SK-N-SH (cell line): ENCODE measurements around the gene AFAP1L1. TPM values are rescaled to one million over a fixed set of nuclear protein-coding genes. Genes with fewer than 3 reads are reported as not detected.

ENCODE experiments used
- CTCF ChIA-PET: fragments of 300-600, 350-600 bp; formaldehyde crosslinking; extraction: SDS; loops from one replicate; lab custom pipeline; 2021; lab: Yijun Ruan, JAX
- POLR2A ChIA-PET: fragments of 350-600 bp; sonication (Branson Sonifier 250); formaldehyde crosslinking; extraction: SDS; loops from one replicate; lab custom pipeline; 2020; ENCODE audit warnings: antibody characterized with exemption, inconsistent platforms; lab: Yijun Ruan, JAX
- DNase-seq: peaks from one replicate; pipeline ENCODE4 v3.0.0; 2012
- H2AFZ ChIP-seq: fragments of 200-600 bp; sonication (generic); 2 replicates; pipeline ENCODE4 v1.8.1; 2016; ENCODE audit warnings: antibody characterized with exemption, mild to moderate bottlenecking, low read depth
- H3F3A ChIP-seq: fragments of 200-600 bp; sonication (generic); replicated peaks from 2 replicates; pipeline ENCODE3; 2016; ENCODE audit warnings: antibody characterized with exemption, mild to moderate bottlenecking; ENCODE audit not compliant: insufficient read depth
- H3K27ac ChIP-seq, 2 experiments: fragments of 200-500 bp in 1 of 2; fragments of 200-600 bp in 1 of 2; sonication (Bioruptor generic) in 1 of 2; sonication (generic), shearing (Covaris generic) in 1 of 2; 2 replicates each; pipeline versions ENCODE4 v1.5.1 to v1.6.1; 2014 to 2016; ENCODE audit warnings: low read depth in 2 of 2, inconsistent platforms in 1 of 2, low read length in 1 of 2, mild to moderate bottlenecking in 1 of 2, mixed read lengths in 1 of 2
- H3K27me3 ChIP-seq: fragments of 200-600 bp; sonication (generic), shearing (Covaris generic); 2 replicates; pipeline ENCODE4 v1.6.1; 2016; ENCODE audit warnings: mixed run types; ENCODE audit not compliant: insufficient read depth
- H3K36me3 ChIP-seq, 2 experiments: fragments of 200-500 bp in 1 of 2; fragments of 200-600 bp in 1 of 2; sonication (Bioruptor generic) in 1 of 2; sonication (generic) in 1 of 2; replicated peaks in 1 of 2; 2 replicates each; pipeline versions ENCODE3 to v1.5.1; 2014 to 2016; ENCODE audit warnings: low read length in 1 of 2, mild to moderate bottlenecking in 1 of 2; ENCODE audit not compliant: insufficient read depth in 2 of 2, control insufficient read depth in 1 of 2
- H3K4me1 ChIP-seq, 2 experiments: fragments of 200-500 bp in 1 of 2; fragments of 200-600 bp in 1 of 2; sonication (Bioruptor generic) in 1 of 2; sonication (generic), shearing (Covaris generic) in 1 of 2; 2 replicates each; pipeline versions ENCODE4 v1.5.1 to v1.6.1; 2014 to 2016; ENCODE audit warnings: low read depth in 1 of 2, low read length in 1 of 2, mixed run types in 1 of 2; ENCODE audit not compliant: insufficient read depth in 2 of 2, control insufficient read depth in 1 of 2
- H3K4me2 ChIP-seq: fragments of 200-600 bp; sonication (generic), shearing (Covaris generic); 2 replicates; pipeline ENCODE4 v1.6.1; 2017; ENCODE audit warnings: mixed run types
- H3K4me3 ChIP-seq, 2 experiments: fragments of 200-500 bp in 1 of 2; fragments of 200-600 bp in 1 of 2; sonication (Bioruptor generic) in 1 of 2; sonication (generic), shearing (Covaris generic) in 1 of 2; 2 replicates each; pipeline versions ENCODE4 v1.5.1 to v1.8.1; 2014 to 2016; ENCODE audit warnings: low read depth in 2 of 2, inconsistent platforms in 1 of 2, low read length in 1 of 2, mild to moderate bottlenecking in 1 of 2, mixed read lengths in 1 of 2, moderate library complexity in 1 of 2
- H3K79me2 ChIP-seq: fragments of 200-600 bp; sonication (generic); 2 replicates; pipeline ENCODE4 v1.8.1; 2017; ENCODE audit warnings: mild to moderate bottlenecking; ENCODE audit not compliant: insufficient read depth
- H3K9ac ChIP-seq: fragments of 200-600 bp; sonication (generic); 2 replicates; pipeline ENCODE4 v1.6.1; 2017; ENCODE audit warnings: mixed run types
- H3K9me2 ChIP-seq: fragments of 200-600 bp; sonication (generic); 2 replicates; pipeline ENCODE4 v1.6.1; 2017; ENCODE audit warnings: mixed run types
- H3K9me3 ChIP-seq: fragments of 200-600 bp; sonication (generic); 2 replicates; pipeline ENCODE4 v1.6.1; 2017; ENCODE audit warnings: mixed run types, mild to moderate bottlenecking, moderate library complexity
- H4K20me1 ChIP-seq: fragments of 200-600 bp; sonication (generic); 2 replicates; pipeline ENCODE4 v1.6.1; 2017; ENCODE audit warnings: mild to moderate bottlenecking, mixed run types; ENCODE audit not compliant: insufficient read depth
- CTCF ChIP-seq: fragments of 200-600 bp; sonication (generic); IDR thresholded peaks from 2 replicates; pipeline ENCODE4 v1.6.1; 2017; ENCODE audit warnings: antibody characterized with exemption, mild to moderate bottlenecking, moderate library complexity
- ELF1 ChIP-seq: IDR thresholded peaks from 2 replicates; pipeline ENCODE4 v1.4.0; 2012
- EP300 ChIP-seq, 2 experiments: IDR thresholded peaks; 2 replicates each; pipeline versions ENCODE4 v1.4.0 to v1.6.1; 2012; ENCODE audit warnings: borderline replicate concordance in 1 of 2, low read depth in 1 of 2, low read length in 1 of 2
- GABPA ChIP-seq: IDR thresholded peaks from 2 replicates; pipeline ENCODE4 v1.4.0; 2012; ENCODE audit warnings: low read depth, mild to moderate bottlenecking
- IRF3 ChIP-seq: fragments of 150-350 bp; IDR thresholded peaks from 2 replicates; pipeline ENCODE4 v1.6.1; 2016; ENCODE audit warnings: mild to moderate bottlenecking, low read depth, low read length
- MAX ChIP-seq: IDR thresholded peaks from 2 replicates; pipeline ENCODE4 v1.4.0; 2012; ENCODE audit warnings: low read depth
- MXI1 ChIP-seq: IDR thresholded peaks from 2 replicates; pipeline ENCODE4 v1.6.1; 2012; ENCODE audit warnings: mild to moderate bottlenecking, low read depth, low read length, improper control_type of control experiment
- RAD21 ChIP-seq: IDR thresholded peaks from 2 replicates; pipeline ENCODE4 v1.6.1; 2012; ENCODE audit warnings: mild to moderate bottlenecking, low read length
- RCOR1 ChIP-seq: fragments of 150-350 bp; IDR thresholded peaks from 2 replicates; pipeline ENCODE4 v1.6.1; 2017; ENCODE audit warnings: antibody characterized with exemption, low read length
- REST ChIP-seq: IDR thresholded peaks from 2 replicates; pipeline ENCODE4 v1.6.1; 2012; ENCODE audit warnings: mild to moderate bottlenecking, low read depth, low read length, moderate library complexity
- RXRA ChIP-seq: IDR thresholded peaks from 2 replicates; pipeline ENCODE4 v1.4.0; 2012; ENCODE audit warnings: low read depth, mild to moderate bottlenecking, borderline replicate concordance
- USF2 ChIP-seq: fragments of 150-350 bp; IDR thresholded peaks from 2 replicates; pipeline ENCODE4 v1.6.1; 2017; ENCODE audit warnings: antibody characterized with exemption, low read length, low read depth, borderline replicate concordance
- YY1 ChIP-seq: IDR thresholded peaks from 2 replicates; pipeline ENCODE4 v1.4.0; 2012; ENCODE audit warnings: low read depth, mild to moderate bottlenecking
- ZBTB33 ChIP-seq: IDR thresholded peaks from 2 replicates; pipeline ENCODE4 v1.4.0; 2012; ENCODE audit warnings: low read depth, borderline replicate concordance
- WGBS: methylation state at CpG from one replicate; pipeline ENCODE4 v1.1.6; 2017; ENCODE audit warnings: low lambda C conversion rate; 5-methylcytosine and 5-hydroxymethylcytosine counted together
- polyA plus RNA-seq, 3 experiments: library from polyadenylated mRNA; depleted of rRNA; stranded (reverse); fragments of >200 nt; gene quantifications; 2 replicates each; pipeline ENCODE4 v1.2.3, GENCODE V29; 2012

The AFAP1L1 gene
- polyA plus RNA-seq, 1 of the 3 experiments (the other 2 are of a cell fraction): 0.82 TPM

GRCh38 chr5:149239917-149240316 lies 31.7 kb upstream of the AFAP1L1 start (continued):
- no peak for TF ChIP-seq IRF3
- no peak for TF ChIP-seq USF2

- POLR2A ChIA-PET: no interaction called here
- Histone ChIP-seq H3K9ac (no peak overlapping the region), H3K27me3 (no peaks in the 10 kb centered on the region), H3F3A (no peaks in the 10 kb centered on the region), H3K79me2 (no peaks in the 10 kb centered on the region), H3K9me2 (no peaks in the 10 kb centered on the region), H3K27ac (no peak overlapping the region), H3K4me3 (no peak overlapping the region), H3K36me3 (no peaks in the 10 kb centered on the region), H3K4me1 (no peaks in the 10 kb centered on the region), H3K9me3 (no peaks in the 10 kb centered on the region), H2AFZ (no peak overlapping the region), H3K4me2 (no peak overlapping the region), H4K20me1 (no peaks in the 10 kb centered on the region)
- CTCF ChIA-PET: interaction anchor here (0.7 to 0.9 kb wide), 2 partner anchors 9 to 112 kb away, joined by 3 read pairs; no protein-coding TSS in a partner anchor
- TF ChIP-seq MXI1: no peak
- no peak for TF ChIP-seq MAX
- no peak for TF ChIP-seq RAD21
- 77% methylated on average over 12 of the region's 13 CpGs for WGBS
- DNase-seq: no peak
Observed at GRCh38 chr5:149240354-149240998, 31.2 kb upstream of the AFAP1L1 start.

GRCh38 chr5:149242339-149242738 lies 29.3 kb upstream of the AFAP1L1 start:
- H3K9me3 ChIP-seq: no peaks in the 10 kb centered on the region
- H3K27me3 ChIP-seq: no peaks in the 10 kb centered on the region
- no peak for DNase-seq
- H3K36me3 ChIP-seq: no peaks in the 10 kb centered on the region
- no peak overlapping the region for H2AFZ ChIP-seq
- POLR2A ChIA-PET: no interaction called here
- 85% methylated on average over 3 of the region's 3 CpGs for WGBS
- no peaks in the 10 kb centered on the region for H3F3A ChIP-seq
- H3K4me2 ChIP-seq: no peak overlapping the region
- CTCF ChIA-PET: no interaction called here
- H3K27ac ChIP-seq: no peak overlapping the region
- H3K9ac ChIP-seq: no peak overlapping the region
- H3K4me3 ChIP-seq: no peak overlapping the region
- H3K9me2 ChIP-seq: no peaks in the 10 kb centered on the region
- H4K20me1 ChIP-seq: no peaks in the 10 kb centered on the region
- H3K4me1 ChIP-seq: no peaks in the 10 kb centered on the region
- H3K79me2 ChIP-seq: no peaks in the 10 kb centered on the region
- TF ChIP-seq YY1 (no peak), ELF1 (no peak), REST (no peak), MAX (no peak), CTCF (no peak), ZBTB33 (no peak), GABPA (no peak), RCOR1 (no peak), RXRA (no peak), EP300 (IDR thresholded peaks at IDR 0.05; ENCODE audit: borderline replicate concordance in 1 of 2, low read depth in 1 of 2, low read length in 1 of 2) (no peak)
